Fibroblast of skin of abdomen (primary cell): ENCODE data around the gene EPSTI1.

ENCODE experiments used
- DNase-seq: peaks from one replicate; pipeline ENCODE4 v3.0.0-alpha.2; 2013

Gene EPSTI1

GRCh38 chr13:42970824-42971690 lies 21.0 kb downstream of the EPSTI1 start:
- peak; percentile 54 for DNase-seq

GRCh38 chr13:42969565-42970172 lies 22.4 kb downstream of the EPSTI1 start:
- peak; percentile 71 for DNase-seq

- no peak for DNase-seq
Observed at GRCh38 chr13:42968906-42969305, 23.1 kb downstream of the EPSTI1 start.

- no peak for DNase-seq
Observed at GRCh38 chr13:42967660-42968059, 24.4 kb downstream of the EPSTI1 start.

- DNase-seq = no peak
Observed at GRCh38 chr13:42965281-42965680, 26.8 kb downstream of the EPSTI1 start.

- DNase-seq = peak; percentile 81
Observed at GRCh38 chr13:42964761-42965161, 27.3 kb downstream of the EPSTI1 start.

GRCh38 chr13:42959615-42960014 lies 32.4 kb downstream of the EPSTI1 start:
- no peak for DNase-seq

GRCh38 chr13:42957881-42958280 lies 34.2 kb downstream of the EPSTI1 start:
- DNase-seq = no peak

GRCh38 chr13:42950181-42950580 lies 41.9 kb downstream of the EPSTI1 start:
- DNase-seq = peak; percentile 5

- no peak for DNase-seq
Observed at GRCh38 chr13:42947925-42948324, 44.1 kb downstream of the EPSTI1 start.

- peak; percentile 25 for DNase-seq
Observed at GRCh38 chr13:42946927-42947326, 45.1 kb downstream of the EPSTI1 start.

- no peak for DNase-seq
Observed at GRCh38 chr13:42929886-42930535, 62.0 kb downstream of the EPSTI1 start.

- peak; percentile 5 for DNase-seq
Observed at GRCh38 chr13:42926555-42926954, 65.5 kb downstream of the EPSTI1 start.

- no peak for DNase-seq
Observed at GRCh38 chr13:42926043-42926442, 66.0 kb downstream of the EPSTI1 start.

- DNase-seq = no peak
Observed at GRCh38 chr13:42925626-42926025, 66.4 kb downstream of the EPSTI1 start.

GRCh38 chr13:42924344-42924743 lies 67.7 kb downstream of the EPSTI1 start:
- no peak for DNase-seq

GRCh38 chr13:42907745-42908144 lies 84.3 kb downstream of the EPSTI1 start:
- no peak for DNase-seq

- no peak for DNase-seq
Observed at GRCh38 chr13:42906257-42906656, 85.8 kb downstream of the EPSTI1 start.

GRCh38 chr13:42905579-42905978 lies 86.5 kb downstream of the EPSTI1 start:
- no peak for DNase-seq

- no peak for DNase-seq
Observed at GRCh38 chr13:42899266-42899665, 92.8 kb downstream of the EPSTI1 start.

- DNase-seq = no peak
Observed at GRCh38 chr13:42895776-42896175, 96.3 kb downstream of the EPSTI1 start.

- DNase-seq = peak; percentile 72
Observed at GRCh38 chr13:42894765-42895243, 97.2 kb downstream of the EPSTI1 start.

- DNase-seq = peak; percentile 92
Observed at GRCh38 chr13:42893214-42893671, 98.8 kb downstream of the EPSTI1 start.
